PC-3 (cell line): ENCODE measurements around the gene DNAH10.

ENCODE experiments used
- EZH2 ChIP-seq: fragments of 300-600 bp; sonication (generic); IDR thresholded peaks from one replicate; pipeline ENCODE4 v1.6.1; 2017; ENCODE audit warnings: antibody characterized with exemption, mild to moderate bottlenecking, low read length; ENCODE audit not compliant: unreplicated experiment
- TF ChIP-seq, protein P1 (sequence below): fragments of 300-600 bp; sonication (generic); conservative IDR thresholded peaks from 2 replicates; pipeline ENCODE4 v1.5.1; 2017; ENCODE audit warnings: antibody characterized with exemption, low read depth, mild to moderate bottlenecking, low read length

GRCh38 chr12:123847876-123848275 is 85.8 kb downstream of the DNAH10 start:
- TF ChIP-seq, protein P1, sequence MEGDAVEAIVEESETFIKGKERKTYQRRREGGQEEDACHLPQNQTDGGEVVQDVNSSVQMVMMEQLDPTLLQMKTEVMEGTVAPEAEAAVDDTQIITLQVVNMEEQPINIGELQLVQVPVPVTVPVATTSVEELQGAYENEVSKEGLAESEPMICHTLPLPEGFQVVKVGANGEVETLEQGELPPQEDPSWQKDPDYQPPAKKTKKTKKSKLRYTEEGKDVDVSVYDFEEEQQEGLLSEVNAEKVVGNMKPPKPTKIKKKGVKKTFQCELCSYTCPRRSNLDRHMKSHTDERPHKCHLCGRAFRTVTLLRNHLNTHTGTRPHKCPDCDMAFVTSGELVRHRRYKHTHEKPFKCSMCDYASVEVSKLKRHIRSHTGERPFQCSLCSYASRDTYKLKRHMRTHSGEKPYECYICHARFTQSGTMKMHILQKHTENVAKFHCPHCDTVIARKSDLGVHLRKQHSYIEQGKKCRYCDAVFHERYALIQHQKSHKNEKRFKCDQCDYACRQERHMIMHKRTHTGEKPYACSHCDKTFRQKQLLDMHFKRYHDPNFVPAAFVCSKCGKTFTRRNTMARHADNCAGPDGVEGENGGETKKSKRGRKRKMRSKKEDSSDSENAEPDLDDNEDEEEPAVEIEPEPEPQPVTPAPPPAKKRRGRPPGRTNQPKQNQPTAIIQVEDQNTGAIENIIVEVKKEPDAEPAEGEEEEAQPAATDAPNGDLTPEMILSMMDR, result no peak
- no peak for TF ChIP-seq EZH2
